Stimulated activated naive CD8-positive, alpha-beta T cell treated with anti-CD3 and anti-CD28 coated beads, Interleukin-15, Interleukin-2, amounts not matched to agents 100 ng/mL and 50 ng/mL, for 24 hours (primary cell): ENCODE measurements around the gene GINS3.

Source experiments
- H3K27ac Mint-ChIP-seq: one replicate; pipeline ENCODE4 v1.8.0; 2021; ENCODE audit warnings: mild to moderate bottlenecking, mixed read lengths
- H3K27me3 Mint-ChIP-seq: one replicate; pipeline ENCODE4 v1.8.0; 2021; ENCODE audit warnings: mixed read lengths
- H3K36me3 Mint-ChIP-seq: one replicate; pipeline ENCODE4 v1.8.0; 2021; ENCODE audit warnings: low read depth, mixed read lengths
- H3K4me1 Mint-ChIP-seq: one replicate; pipeline ENCODE4 v1.8.0; 2021; ENCODE audit warnings: low read depth, mixed read lengths
- H3K4me3 Mint-ChIP-seq: one replicate; pipeline ENCODE4 v1.8.0; 2021; ENCODE audit warnings: mild to moderate bottlenecking, mixed read lengths
- H3K9me3 Mint-ChIP-seq: one replicate; pipeline ENCODE4 v1.8.0; 2021; ENCODE audit warnings: mixed read lengths

The GINS3 gene

DNA sequence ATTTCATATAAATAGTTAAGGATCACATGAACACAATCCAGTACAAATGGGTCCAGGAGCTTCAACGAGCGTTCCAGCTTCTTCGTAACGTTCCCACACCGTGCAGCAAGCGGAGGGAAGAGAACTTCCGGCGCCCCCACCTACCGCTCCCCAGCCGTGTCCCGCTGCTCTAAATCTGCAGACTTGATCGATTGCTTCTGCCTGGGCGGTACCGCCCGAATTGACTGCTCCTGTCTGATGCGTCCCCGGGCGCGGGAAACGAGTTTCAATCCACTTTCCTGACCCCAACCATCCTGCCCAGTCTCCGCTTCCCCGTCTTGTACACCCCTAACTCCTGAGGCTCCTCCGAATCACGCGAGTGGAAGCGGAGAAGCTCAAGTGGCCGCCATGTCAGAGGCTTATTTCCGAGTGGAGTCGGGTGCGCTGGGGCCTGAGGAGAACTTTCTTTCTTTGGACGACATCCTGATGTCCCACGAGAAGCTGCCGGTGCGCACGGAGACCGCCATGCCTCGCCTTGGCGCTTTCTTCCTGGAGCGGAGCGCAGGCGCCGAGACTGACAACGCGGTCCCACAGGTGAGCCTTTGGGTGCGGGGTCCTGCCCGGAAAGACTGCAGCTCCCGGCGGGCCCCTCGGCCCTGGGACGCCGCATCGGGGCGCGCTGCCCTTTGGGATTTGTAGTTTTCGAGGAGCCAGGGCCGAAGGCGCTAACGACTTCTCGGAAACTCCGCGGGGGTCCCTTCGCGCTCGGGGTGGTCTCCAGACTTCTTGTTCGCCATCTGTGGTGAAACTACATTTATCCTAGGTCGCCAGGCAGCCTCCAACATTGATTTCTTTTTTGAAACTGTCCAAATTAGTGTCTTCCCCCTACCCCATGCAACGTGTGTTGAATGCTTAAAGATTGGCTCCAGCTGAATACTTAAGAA, at the start of gene GINS3:
TSS of gene GINS3 (plus strand) at position 257 of the 923 bp plus-strand sequence. CDS start at position 388, 131 bp downstream.
- peak within 1 kb of the TSS; percentile 100 for H3K4me3 Mint-ChIP-seq
- H3K27ac Mint-ChIP-seq, result peak within 1 kb of the TSS; percentile 99
- no peaks in the 10 kb centered on the region for H3K9me3 Mint-ChIP-seq
- H3K27me3 Mint-ChIP-seq, result no peaks in the 10 kb centered on the region
- H3K36me3 Mint-ChIP-seq, result peaks cover 20% of the 10 kb centered on the region
- H3K4me1 Mint-ChIP-seq, result peaks cover 24% of the 10 kb centered on the region

DNA sequence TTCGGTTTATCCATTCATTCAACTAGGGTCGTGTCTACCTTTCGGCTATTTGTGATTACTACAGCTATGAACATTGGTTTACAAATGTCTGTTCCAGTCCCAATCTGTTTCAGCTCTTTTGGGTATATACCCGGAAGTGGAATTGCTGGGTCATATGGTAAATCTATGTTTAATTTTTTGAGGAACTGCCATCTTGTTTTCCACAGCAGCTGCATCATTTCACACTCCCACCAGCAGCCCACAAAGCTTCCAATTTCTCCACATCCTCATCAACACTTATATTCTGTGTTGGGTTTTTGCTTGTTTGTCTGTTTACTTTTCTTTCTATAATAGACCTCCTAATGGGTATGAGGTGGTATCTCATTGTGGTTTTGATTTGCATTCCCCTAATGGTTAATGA, 48.7 kb upstream of the GINS3 start:
- peaks cover 11% of the 10 kb centered on the region for H3K27me3 Mint-ChIP-seq
- H3K4me3 Mint-ChIP-seq, result no peak overlapping the region
- no peaks in the 10 kb centered on the region for H3K9me3 Mint-ChIP-seq
- H3K27ac Mint-ChIP-seq, result no peak overlapping the region
- no peaks in the 10 kb centered on the region for H3K36me3 Mint-ChIP-seq
- H3K4me1 Mint-ChIP-seq, result no peaks in the 10 kb centered on the region

DNA sequence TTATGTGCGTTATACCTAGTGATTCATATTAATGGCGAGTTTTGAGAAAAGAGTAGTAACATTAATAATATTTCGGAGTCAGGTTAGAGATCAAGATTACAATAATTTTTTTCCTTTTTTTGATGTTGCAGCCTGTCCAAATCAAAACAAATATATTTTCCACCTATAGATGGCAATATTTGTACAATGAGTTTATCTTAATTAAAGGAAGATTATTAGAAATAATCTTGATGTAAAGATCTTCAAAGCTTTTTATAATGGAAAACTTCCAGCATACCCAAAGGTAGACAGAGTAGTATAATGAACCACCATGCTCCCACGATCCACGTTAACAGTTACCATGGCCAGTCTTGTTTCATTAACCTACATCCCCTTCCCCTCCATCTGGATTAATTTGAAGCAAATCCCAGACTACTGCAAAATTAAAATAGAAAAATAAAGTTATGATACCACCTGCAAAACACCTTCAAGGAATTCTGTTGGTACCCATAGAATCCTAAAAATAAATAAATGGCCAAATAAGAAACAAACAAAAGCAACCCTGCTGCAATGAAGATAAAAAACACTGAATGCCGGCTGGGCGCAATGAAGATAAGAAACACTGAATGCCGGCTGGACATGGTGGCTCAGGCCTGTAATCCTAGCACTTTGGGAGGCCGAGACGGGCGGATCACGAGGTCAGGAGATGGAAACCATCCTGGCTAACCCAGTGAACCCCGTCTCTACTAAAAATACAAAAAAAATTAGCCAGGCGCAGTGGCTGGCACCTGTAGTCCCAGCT, 46.5 kb upstream of the GINS3 start:
- no peaks in the 10 kb centered on the region for H3K4me1 Mint-ChIP-seq
- no peak overlapping the region for H3K4me3 Mint-ChIP-seq
- H3K9me3 Mint-ChIP-seq, result no peaks in the 10 kb centered on the region
- H3K27me3 Mint-ChIP-seq, result peaks cover 26% of the 10 kb centered on the region
- H3K27ac Mint-ChIP-seq, result no peak overlapping the region
- H3K36me3 Mint-ChIP-seq, result no peaks in the 10 kb centered on the region

DNA sequence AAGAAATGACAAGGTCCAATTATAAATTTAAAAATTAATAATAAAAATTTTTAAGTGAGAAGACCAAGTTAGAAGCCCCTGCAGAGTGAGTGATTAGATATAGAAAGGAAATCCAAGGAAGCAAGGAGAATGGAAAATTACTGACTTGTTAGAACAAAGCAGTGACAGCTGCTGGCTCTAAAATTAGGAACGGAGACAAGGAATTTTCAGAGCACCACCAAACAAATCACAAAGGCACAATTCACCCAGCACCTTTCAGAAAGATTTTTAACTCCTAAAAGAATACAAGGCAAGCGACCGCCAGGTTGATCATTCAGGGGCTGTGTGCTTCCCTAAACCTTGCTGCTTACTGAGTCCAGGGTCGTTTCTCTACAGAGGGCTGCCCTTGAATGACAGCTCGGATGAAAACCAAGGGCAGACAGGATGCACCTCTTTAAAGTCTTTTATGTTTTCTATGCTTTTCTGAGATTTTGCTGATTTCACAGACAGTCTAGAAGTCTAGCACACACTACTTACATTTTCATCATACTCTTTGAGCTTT, 45.4 kb upstream of the GINS3 start:
- no peaks in the 10 kb centered on the region for H3K36me3 Mint-ChIP-seq
- H3K4me1 Mint-ChIP-seq, result no peaks in the 10 kb centered on the region
- H3K27ac Mint-ChIP-seq, result no peak overlapping the region
- no peak overlapping the region for H3K4me3 Mint-ChIP-seq
- peaks cover 26% of the 10 kb centered on the region for H3K27me3 Mint-ChIP-seq
- H3K9me3 Mint-ChIP-seq, result no peaks in the 10 kb centered on the region

DNA sequence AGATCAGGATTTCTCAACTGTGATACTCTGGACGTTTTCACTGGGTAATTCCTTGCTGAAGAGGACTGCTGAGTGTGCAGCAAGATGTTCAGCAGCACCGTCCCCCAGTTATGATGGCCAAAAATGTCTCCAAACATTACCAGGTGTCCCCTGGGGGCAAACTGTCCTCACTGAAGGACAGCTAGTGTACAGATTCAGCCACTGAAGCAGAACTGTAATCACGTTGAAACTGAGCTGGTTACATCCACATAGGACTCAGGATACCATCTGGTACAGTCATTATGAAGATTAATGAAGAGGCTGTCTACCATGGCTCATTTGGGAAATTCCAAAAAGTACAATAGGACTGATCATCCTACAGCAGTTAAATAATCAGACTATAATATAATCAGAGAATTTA, 43.3 kb upstream of the GINS3 start:
- peaks cover 31% of the 10 kb centered on the region for H3K27me3 Mint-ChIP-seq
- H3K4me3 Mint-ChIP-seq, result no peak overlapping the region
- no peaks in the 10 kb centered on the region for H3K36me3 Mint-ChIP-seq
- H3K9me3 Mint-ChIP-seq, result no peaks in the 10 kb centered on the region
- H3K27ac Mint-ChIP-seq, result no peak overlapping the region
- no peaks in the 10 kb centered on the region for H3K4me1 Mint-ChIP-seq

DNA sequence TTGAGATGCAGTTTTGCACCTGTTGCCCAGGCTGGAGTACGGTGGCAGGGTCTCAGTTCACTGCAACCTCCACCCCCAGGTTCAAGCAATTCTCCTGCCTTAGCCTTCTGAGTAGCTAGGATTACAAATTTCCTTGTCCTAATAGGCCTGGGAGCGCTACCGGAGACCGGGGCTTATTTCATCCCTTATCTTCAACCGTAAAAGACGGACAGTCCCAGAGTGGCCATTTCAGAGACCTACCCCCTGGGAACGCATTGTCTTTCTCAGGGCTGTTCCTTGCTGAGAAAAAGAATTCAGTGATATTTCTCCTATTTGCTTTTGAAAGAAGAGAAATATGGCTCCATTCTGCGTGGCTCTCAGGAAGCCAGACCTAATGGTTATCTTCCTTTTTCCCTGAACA, 39.6 kb upstream of the GINS3 start:
- Mint-ChIP-seq H3K9me3 (no peaks in the 10 kb centered on the region), H3K4me1 (no peaks in the 10 kb centered on the region), H3K27ac (no peak overlapping the region), H3K27me3 (peaks cover 41% of the 10 kb centered on the region), H3K4me3 (no peak overlapping the region), H3K36me3 (no peaks in the 10 kb centered on the region)

DNA sequence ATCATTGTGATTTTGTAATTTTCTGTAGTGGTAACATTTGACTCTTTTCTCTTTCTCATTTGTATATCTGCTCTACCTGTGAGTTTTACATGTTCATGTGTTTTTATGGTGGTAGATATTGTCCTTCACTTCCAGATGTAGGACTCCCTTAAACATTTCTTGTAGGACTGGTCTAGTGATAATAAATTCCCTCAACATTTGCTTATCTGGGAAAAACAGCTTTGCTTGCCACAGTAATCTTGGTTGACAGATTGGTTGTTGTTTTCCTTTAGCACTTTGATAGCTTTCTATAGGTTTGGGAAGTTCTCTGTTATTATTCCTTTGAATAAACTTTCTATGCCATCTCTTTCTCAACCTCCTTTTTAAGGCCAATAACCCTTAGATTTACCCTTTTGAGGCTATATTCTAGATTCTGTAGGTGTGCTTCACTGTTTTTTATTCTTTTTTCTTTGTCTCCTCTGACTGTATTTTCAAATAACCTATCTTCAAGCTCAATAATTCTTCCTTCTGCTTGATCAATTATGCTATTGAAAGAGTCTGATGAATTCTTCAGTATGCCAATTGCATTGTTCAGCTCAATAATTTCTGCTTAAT, 32.1 kb upstream of the GINS3 start:
- Mint-ChIP-seq H3K27ac (no peak overlapping the region), H3K36me3 (peaks cover 7% of the 10 kb centered on the region), H3K4me1 (no peaks in the 10 kb centered on the region), H3K9me3 (peaks cover 26% of the 10 kb centered on the region), H3K27me3 (peaks cover 30% of the 10 kb centered on the region), H3K4me3 (no peak overlapping the region)

DNA sequence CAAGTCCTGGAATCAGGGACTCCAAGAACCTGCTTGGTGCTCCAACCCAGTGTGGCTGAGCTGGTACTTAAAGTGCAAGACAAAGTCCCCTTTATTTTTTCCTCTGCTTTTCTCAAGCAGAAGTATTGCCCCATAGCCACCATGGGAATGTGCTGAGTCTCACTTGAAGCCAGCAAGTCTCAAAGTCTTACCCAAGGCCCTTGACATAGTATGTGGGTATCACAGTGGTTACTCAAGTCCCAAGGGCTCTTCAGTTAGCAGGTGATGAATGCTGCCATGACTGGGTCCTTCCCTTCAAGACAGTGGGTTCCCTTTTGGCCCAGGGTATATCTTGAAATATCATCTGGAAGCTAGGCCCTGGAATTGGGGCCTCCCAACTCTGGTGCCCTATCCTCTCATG, 30.5 kb upstream of the GINS3 start:
- H3K27ac Mint-ChIP-seq, result no peak overlapping the region
- H3K36me3 Mint-ChIP-seq, result peaks cover 7% of the 10 kb centered on the region
- peaks cover 33% of the 10 kb centered on the region for H3K27me3 Mint-ChIP-seq
- H3K4me1 Mint-ChIP-seq, result no peaks in the 10 kb centered on the region
- no peak overlapping the region for H3K4me3 Mint-ChIP-seq
- peaks cover 26% of the 10 kb centered on the region for H3K9me3 Mint-ChIP-seq

DNA sequence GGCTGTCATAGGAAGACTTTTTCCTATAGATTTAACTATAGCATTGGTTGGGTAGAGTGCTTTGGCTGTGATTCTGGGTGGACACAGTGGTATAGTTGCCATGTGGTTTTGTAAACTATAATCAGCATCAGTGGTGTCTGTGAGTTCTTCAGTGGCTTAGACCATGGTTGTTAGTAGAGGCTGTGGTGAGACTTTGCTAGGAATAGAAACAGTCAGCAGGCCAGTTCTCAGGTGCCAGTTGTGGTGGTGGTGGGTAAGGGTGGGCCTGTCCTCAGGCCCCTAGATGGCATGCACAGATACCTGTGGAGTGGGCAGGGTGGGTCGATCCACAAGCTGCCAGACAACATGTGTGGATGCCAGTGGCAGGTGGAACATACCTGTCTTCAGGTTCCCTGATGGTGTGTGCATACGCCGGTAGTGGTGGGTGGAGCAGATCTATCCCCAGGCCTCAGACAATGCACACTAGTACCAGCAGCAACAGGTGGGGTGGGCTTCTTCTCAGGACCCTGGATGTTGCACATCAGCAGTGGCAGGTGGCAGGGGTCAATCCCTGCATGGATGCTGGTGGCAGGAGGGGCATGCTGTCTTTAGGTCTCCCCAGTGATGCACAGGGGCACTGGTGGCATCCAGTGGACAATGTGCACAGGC, 28.4 kb upstream of the GINS3 start:
- H3K36me3 Mint-ChIP-seq, result peaks cover 7% of the 10 kb centered on the region
- H3K9me3 Mint-ChIP-seq, result peaks cover 21% of the 10 kb centered on the region
- no peaks in the 10 kb centered on the region for H3K4me1 Mint-ChIP-seq
- H3K27me3 Mint-ChIP-seq, result peaks cover 38% of the 10 kb centered on the region
- no peak overlapping the region for H3K27ac Mint-ChIP-seq
- no peak overlapping the region for H3K4me3 Mint-ChIP-seq

DNA sequence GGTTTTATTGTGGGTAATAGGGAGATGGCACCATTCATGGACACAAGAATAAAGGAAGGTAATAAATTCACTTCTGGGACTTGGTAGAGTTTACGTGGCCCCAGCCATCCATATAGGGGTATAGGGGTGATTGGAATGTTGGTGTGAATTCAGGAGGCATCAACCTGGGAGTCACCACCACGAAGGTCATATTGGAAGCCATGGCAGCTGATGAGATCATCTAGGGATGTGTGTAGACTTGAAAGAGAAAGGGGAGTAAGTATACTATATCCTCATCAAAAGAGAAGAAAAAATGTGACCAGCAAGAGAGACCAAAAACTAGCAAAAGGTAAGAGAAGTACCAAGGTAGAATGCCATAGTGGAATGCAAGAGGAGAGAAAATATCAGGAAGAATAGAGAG, 26.6 kb upstream of the GINS3 start:
- Mint-ChIP-seq H3K9me3 (peaks cover 9% of the 10 kb centered on the region), H3K36me3 (no peaks in the 10 kb centered on the region), H3K27ac (no peak overlapping the region), H3K4me3 (no peak overlapping the region), H3K27me3 (peaks cover 42% of the 10 kb centered on the region), H3K4me1 (no peaks in the 10 kb centered on the region)

DNA sequence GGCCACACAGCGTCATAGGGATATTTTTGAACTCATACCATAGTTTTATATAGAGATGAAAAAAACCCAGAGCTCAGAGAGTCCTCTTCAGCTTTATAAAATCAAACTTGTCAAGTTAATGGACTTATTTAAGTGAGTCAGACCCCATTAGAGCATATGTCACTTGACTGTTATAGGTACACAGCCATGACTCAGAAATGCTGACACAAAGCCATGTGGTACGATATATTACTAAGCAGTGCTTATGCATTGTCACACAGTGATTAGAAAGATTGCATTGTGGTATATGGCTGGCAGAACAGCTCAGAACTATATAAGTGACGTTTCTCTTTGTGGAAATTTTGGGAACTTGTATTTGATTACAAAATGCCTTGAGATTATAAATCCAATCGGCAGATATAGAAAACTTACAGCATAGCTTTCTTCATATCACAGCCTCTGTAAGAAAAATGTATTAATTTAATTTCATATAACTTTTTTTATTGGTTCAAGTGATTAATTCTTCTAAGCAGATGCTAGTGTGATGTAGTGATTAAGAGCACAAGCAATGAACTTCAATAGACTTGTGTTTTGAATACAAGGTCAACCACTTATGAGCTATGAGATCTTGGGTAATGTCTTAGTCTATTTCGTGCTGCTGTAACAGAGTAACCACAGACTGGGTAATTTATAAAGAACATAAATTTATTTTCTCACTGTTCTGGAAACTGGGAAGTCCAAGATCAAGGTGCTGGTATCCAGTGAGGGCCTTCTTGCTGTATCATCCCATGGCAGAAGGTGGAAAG, 25.8 kb upstream of the GINS3 start:
- no peaks in the 10 kb centered on the region for H3K36me3 Mint-ChIP-seq
- H3K4me3 Mint-ChIP-seq, result no peak overlapping the region
- H3K9me3 Mint-ChIP-seq, result peaks cover 3% of the 10 kb centered on the region
- H3K4me1 Mint-ChIP-seq, result no peaks in the 10 kb centered on the region
- peaks cover 38% of the 10 kb centered on the region for H3K27me3 Mint-ChIP-seq
- H3K27ac Mint-ChIP-seq, result no peak overlapping the region

DNA sequence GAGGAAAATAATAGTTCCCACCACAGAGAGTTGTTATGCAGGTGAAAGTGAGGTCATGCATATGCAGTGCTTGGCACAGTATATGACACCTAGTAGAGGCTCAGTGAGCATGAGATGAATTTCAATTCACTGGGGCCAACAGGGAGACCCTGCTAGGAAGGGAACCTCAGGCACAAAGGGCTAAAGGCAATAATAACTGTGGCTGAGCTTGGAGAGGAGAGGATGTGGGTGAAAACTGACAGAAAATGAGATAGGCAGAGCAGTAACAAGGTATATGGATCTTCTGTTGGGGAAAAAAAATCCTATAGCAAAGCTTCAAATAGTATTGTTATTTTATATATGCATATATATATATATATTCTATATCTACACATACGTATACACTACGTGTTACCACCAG, 25.0 kb upstream of the GINS3 start:
- H3K9me3 Mint-ChIP-seq, result no peaks in the 10 kb centered on the region
- H3K36me3 Mint-ChIP-seq, result no peaks in the 10 kb centered on the region
- H3K27me3 Mint-ChIP-seq, result peaks cover 38% of the 10 kb centered on the region
- no peak overlapping the region for H3K4me3 Mint-ChIP-seq
- no peaks in the 10 kb centered on the region for H3K4me1 Mint-ChIP-seq
- H3K27ac Mint-ChIP-seq, result no peak overlapping the region

DNA sequence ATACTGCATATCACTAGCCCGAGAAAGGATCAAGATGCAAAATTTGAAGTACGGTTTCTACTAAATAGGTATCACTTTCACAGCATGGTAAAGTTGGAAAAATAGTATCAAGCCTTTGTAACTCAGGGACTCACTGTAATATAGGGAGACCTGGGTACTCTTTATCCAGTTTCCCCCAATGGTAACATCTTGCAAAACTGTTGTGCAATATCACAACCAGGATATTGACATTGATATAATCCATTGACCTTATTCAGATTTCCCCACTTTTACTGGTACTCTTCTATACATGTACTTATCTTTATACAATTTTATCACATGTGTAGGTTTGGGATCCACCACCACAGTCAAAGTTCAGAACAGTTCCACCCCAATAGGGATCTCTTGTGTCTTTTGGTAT, 20.4 kb upstream of the GINS3 start:
- no peak overlapping the region for H3K4me3 Mint-ChIP-seq
- peaks cover 36% of the 10 kb centered on the region for H3K27me3 Mint-ChIP-seq
- H3K36me3 Mint-ChIP-seq, result no peaks in the 10 kb centered on the region
- H3K9me3 Mint-ChIP-seq, result no peaks in the 10 kb centered on the region
- no peaks in the 10 kb centered on the region for H3K4me1 Mint-ChIP-seq
- no peak overlapping the region for H3K27ac Mint-ChIP-seq

DNA sequence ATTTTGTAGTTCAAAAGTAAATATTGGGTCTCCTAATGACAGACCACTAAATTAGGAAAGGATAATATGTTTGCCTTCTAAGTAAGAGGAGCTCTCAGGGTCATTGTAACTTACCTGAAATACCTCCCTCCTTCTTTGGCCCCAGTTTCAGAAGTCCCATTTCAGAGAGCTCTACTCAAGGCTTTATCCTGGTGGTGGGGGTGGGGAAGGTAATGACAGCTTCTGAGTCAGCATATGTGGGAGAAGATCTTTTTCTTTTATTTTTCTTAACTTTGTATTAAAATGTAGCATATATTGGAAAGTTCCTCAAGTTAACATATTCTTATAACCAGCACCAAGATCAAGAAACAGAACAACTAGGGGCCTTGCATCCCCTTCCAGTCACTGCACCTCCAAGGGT, 16.9 kb upstream of the GINS3 start:
- no peak overlapping the region for H3K4me3 Mint-ChIP-seq
- H3K4me1 Mint-ChIP-seq, result no peaks in the 10 kb centered on the region
- no peak overlapping the region for H3K27ac Mint-ChIP-seq
- no peaks in the 10 kb centered on the region for H3K9me3 Mint-ChIP-seq
- peaks cover 12% of the 10 kb centered on the region for H3K27me3 Mint-ChIP-seq
- no peaks in the 10 kb centered on the region for H3K36me3 Mint-ChIP-seq
